Uterus (tissue), 4 donors: ENCODE data around the gene ARHGAP12. TPM values are rescaled to one million over a fixed set of nuclear protein-coding genes. Genes with fewer than 3 reads are reported as not detected.
"Not testable (repeated sequence)": the region's sequence is repeated elsewhere in the genome, so short reads cannot be mapped to it uniquely, and the experiment has no call there.

ENCODE experiments used
- DNase-seq, 2 donors: peaks; one replicate each; pipeline ENCODE4 v3.0.0-alpha.2; 2019 to 2020
- H3K27ac ChIP-seq, 2 donors: fragments of 200-600 bp; sonication (generic); 1 replicate in 1 of 2; 2 replicates in 1 of 2; pipeline ENCODE4 v1.5.1; 2016 to 2018
- H3K27me3 ChIP-seq, 2 donors: fragments of 200-600 bp; sonication (generic); one replicate each; pipeline ENCODE4 v1.5.1; 2018 to 2019; ENCODE audit warnings: control low read depth in 1 of 2
- H3K36me3 ChIP-seq, 2 donors: fragments of 200-600 bp; sonication (generic); one replicate each; pipeline ENCODE4 v1.5.1; 2019; ENCODE audit warnings: control low read depth in 1 of 2
- H3K4me1 ChIP-seq, 2 donors: fragments of 200-600 bp; sonication (generic); one replicate each; pipeline ENCODE4 v1.5.1; 2018 to 2019; ENCODE audit warnings: control low read depth in 1 of 2
- H3K4me3 ChIP-seq, 2 donors: fragments of 200-600 bp; sonication (generic); 1 replicate in 1 of 2; 2 replicates in 1 of 2; pipeline ENCODE4 v1.5.1; 2018 to 2019; ENCODE audit warnings: mild to moderate bottlenecking in 1 of 2
- H3K9me3 ChIP-seq, 2 donors: fragments of 200-600 bp; sonication (generic); one replicate each; pipeline ENCODE4 v1.5.1; 2019; ENCODE audit warnings: control low read depth in 1 of 2
- CTCF ChIP-seq, 4 experiments: fragments of 200-600 bp in 2 of 4; fragments of 450-650 bp in 2 of 4; sonication (generic) in 2 of 4; IDR thresholded peaks; one replicate each; pipeline ENCODE4 v1.5.1; 2016 to 2019; ENCODE audit warnings: antibody characterized with exemption in 4 of 4, mild to moderate bottlenecking in 2 of 4, moderate library complexity in 1 of 4
- POLR2A ChIP-seq, 2 donors: fragments of 450-650 bp; IDR thresholded peaks; one replicate each; pipeline ENCODE4 v1.6.1; 2016; ENCODE audit warnings: antibody characterized with exemption in 2 of 2, mild to moderate bottlenecking in 1 of 2, moderate library complexity in 1 of 2
- intact Hi-C: fragments of 100-400 bp; cut with DNase I; formaldehyde crosslinking; loops from one replicate; pipeline ENCODE4 v1.15.1; 2023; ENCODE audit warnings: low total_unique reads
- total RNA-seq, 4 donors: library from RNA; depleted of rRNA in 3 of 4; stranded (reverse); fragments of >200 nt in 3 of 4; gene quantifications; one replicate each; pipeline versions ENCODE4 v1.1.0 to v1.2.4, GENCODE V29; 2014 to 2023
- donor health status: DM: yes; HTN: yes; CAD: no.

Gene ARHGAP12
- total RNA-seq, 4 donors from 2014 or later = 37.7 to 82.5 (median 57.3) TPM

- Histone ChIP-seq H3K4me1 (no peaks in the 10 kb centered on the region), H3K27ac (no peak overlapping the region), H3K36me3 (no peaks in the 10 kb centered on the region), H3K27me3 (no peaks in the 10 kb centered on the region), H3K9me3 (no peaks in the 10 kb centered on the region), H3K4me3 (no peak overlapping the region)
- DNase-seq = no peak
- intact Hi-C loops = no loop called here
- TF ChIP-seq CTCF (IDR thresholded peaks at IDR 0.05) (no peak), POLR2A (IDR thresholded peaks at IDR 0.05) (no peak)
Observed at GRCh38 chr10:31974434-31975124, 45.9 kb upstream of the ARHGAP12 start.

GRCh38 chr10:31972519-31973041 lies 43.9 kb upstream of the ARHGAP12 start:
- Histone ChIP-seq H3K27me3 (no peaks in the 10 kb centered on the region), H3K9me3 (no peaks in the 10 kb centered on the region), H3K36me3 (no peaks in the 10 kb centered on the region), H3K27ac (no peak overlapping the region), H3K4me1 (no peaks in the 10 kb centered on the region), H3K4me3 (no peak overlapping the region)
- no peak for TF ChIP-seq POLR2A (IDR thresholded peaks at IDR 0.05)
- no peak for TF ChIP-seq CTCF (IDR thresholded peaks at IDR 0.05)
- intact Hi-C loops = no loop called here
- no peak for DNase-seq

GRCh38 chr10:31969847-31970246 lies 41.2 kb upstream of the ARHGAP12 start:
- H3K36me3 ChIP-seq, H3K4me3 ChIP-seq, H3K4me1 ChIP-seq, DNase-seq, H3K9me3 ChIP-seq, H3K27ac ChIP-seq, H3K27me3 ChIP-seq, intact Hi-C loops: not testable (repeated sequence)

GRCh38 chr10:31963589-31963980 lies 35.0 kb upstream of the ARHGAP12 start:
- TF ChIP-seq POLR2A (IDR thresholded peaks at IDR 0.05) (no peak), CTCF (IDR thresholded peaks at IDR 0.05) (no peak)
- Histone ChIP-seq H3K4me1 (no peaks in the 10 kb centered on the region), H3K27me3 (no peaks in the 10 kb centered on the region), H3K4me3 (no peak overlapping the region), H3K27ac (no peak overlapping the region), H3K9me3 (no peaks in the 10 kb centered on the region), H3K36me3 (no peaks in the 10 kb centered on the region)
- no peak for DNase-seq
- intact Hi-C loops = no loop called here

GRCh38 chr10:31962826-31963588 lies 34.4 kb upstream of the ARHGAP12 start:
- DNase-seq = no peak
- Histone ChIP-seq H3K27ac (no peak overlapping the region), H3K4me1 (no peaks in the 10 kb centered on the region), H3K9me3 (no peaks in the 10 kb centered on the region), H3K36me3 (no peaks in the 10 kb centered on the region), H3K4me3 (no peak overlapping the region), H3K27me3 (no peaks in the 10 kb centered on the region)
- intact Hi-C loops = no loop called here
- no peak for TF ChIP-seq POLR2A (IDR thresholded peaks at IDR 0.05)
- no peak for TF ChIP-seq CTCF (IDR thresholded peaks at IDR 0.05)
